IPS DF 6.9 (cell line): ENCODE results near the gene PPP1R13L.

Experiments
- DNase-seq: peaks from one replicate; pipeline ENCODE4 v3.0.0-alpha.2; 2013; ENCODE audit warnings: low read depth, low spot score
- H3K27ac ChIP-seq: one replicate; pipeline ENCODE4 v1.5.1; 2013; ENCODE audit warnings: low read length, control low read depth
- H3K27me3 ChIP-seq: 2 replicates; pipeline ENCODE4 v1.6.1; 2013; ENCODE audit warnings: mild to moderate bottlenecking, low read length; ENCODE audit not compliant: control insufficient read depth, insufficient read depth
- H3K36me3 ChIP-seq: 2 replicates; pipeline ENCODE4 v1.6.1; 2013; ENCODE audit warnings: low read length; ENCODE audit not compliant: control insufficient read depth, insufficient read depth
- H3K4me1 ChIP-seq: 2 replicates; pipeline ENCODE4 v1.6.1; 2013; ENCODE audit warnings: low read length; ENCODE audit not compliant: control insufficient read depth, insufficient read depth
- H3K4me3 ChIP-seq: 2 replicates; pipeline ENCODE4 v1.5.1; 2013; ENCODE audit warnings: mild to moderate bottlenecking, low read length
- H3K9me3 ChIP-seq: 2 replicates; pipeline ENCODE4 v1.6.1; 2013; ENCODE audit warnings: low read length, inconsistent platforms; ENCODE audit not compliant: control insufficient read depth, insufficient read depth
- WGBS: extraction: QIAGEN DNeasy Blood & Tissue Kit; methylation state at CpG from one replicate; pipeline ENCODE4 v1.1.7; 2013; ENCODE audit warnings: mixed read lengths, missing lambda C conversion rate; ENCODE audit not compliant: insufficient read length, insufficient coverage; 5-methylcytosine and 5-hydroxymethylcytosine counted together

The PPP1R13L gene

DNA sequence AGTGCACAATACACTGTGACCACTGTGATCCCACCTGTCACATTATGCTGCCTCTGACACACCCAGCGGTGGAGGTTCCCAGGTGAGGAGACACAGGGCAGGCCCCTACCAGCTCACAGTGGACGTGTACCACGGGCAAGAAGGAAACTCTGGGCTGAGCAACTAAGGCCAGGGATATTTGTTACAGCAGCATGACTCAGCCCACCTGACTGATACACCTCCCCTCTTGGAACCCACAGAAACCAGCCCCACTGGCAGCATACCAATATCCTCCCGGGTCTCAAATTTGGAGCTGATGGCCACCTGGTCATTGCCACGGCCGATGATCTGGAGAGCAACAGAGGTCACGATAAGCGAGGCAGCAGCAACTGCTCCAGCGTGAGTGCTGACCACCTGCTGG lies 49.5 kb downstream of the PPP1R13L start:
- Histone ChIP-seq H3K27ac (no peak overlapping the region), H3K4me3 (no peak overlapping the region), H3K27me3 (no peaks in the 10 kb centered on the region), H3K9me3 (no peaks in the 10 kb centered on the region), H3K36me3 (peaks cover 69% of the 10 kb centered on the region), H3K4me1 (no peaks in the 10 kb centered on the region)
- WGBS, result no CpG with 5 or more reads among the region's 9 CpGs
- no peak for DNase-seq

DNA sequence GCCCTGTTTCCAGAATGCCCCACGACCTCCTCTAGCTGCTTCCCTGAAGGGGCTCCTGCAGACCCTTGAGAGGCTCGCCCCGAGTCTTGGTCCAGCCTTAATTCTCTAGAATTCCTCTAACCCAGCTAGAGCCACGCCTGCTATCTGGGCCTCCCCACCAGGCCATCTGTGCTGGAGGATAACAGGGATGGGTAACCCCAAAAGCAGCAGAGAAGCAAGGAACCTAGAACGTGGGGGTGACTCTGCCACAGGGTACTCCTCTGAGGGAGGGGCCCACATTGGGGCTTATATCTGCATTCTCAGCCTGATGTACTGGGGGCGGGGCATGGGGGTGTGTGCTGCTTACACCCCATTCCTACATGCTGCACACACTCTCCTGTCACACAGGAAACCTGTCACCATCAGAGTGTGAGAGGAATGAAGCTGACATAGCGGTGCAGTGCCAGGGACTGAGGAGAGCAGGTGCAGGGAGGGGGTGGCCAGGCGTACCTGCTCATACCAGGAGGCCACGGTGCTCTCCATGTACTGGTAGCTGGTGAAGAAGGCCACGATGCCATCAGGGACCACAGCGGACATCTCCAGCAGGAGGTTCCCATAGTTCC lies 50.5 kb downstream of the PPP1R13L start:
- Histone ChIP-seq H3K4me3 (no peak overlapping the region), H3K36me3 (peaks cover 72% of the 10 kb centered on the region), H3K27ac (no peak overlapping the region), H3K27me3 (no peaks in the 10 kb centered on the region), H3K4me1 (no peaks in the 10 kb centered on the region), H3K9me3 (no peaks in the 10 kb centered on the region)
- no peak for DNase-seq
- WGBS, result no CpG with 5 or more reads among the region's 11 CpGs

DNA sequence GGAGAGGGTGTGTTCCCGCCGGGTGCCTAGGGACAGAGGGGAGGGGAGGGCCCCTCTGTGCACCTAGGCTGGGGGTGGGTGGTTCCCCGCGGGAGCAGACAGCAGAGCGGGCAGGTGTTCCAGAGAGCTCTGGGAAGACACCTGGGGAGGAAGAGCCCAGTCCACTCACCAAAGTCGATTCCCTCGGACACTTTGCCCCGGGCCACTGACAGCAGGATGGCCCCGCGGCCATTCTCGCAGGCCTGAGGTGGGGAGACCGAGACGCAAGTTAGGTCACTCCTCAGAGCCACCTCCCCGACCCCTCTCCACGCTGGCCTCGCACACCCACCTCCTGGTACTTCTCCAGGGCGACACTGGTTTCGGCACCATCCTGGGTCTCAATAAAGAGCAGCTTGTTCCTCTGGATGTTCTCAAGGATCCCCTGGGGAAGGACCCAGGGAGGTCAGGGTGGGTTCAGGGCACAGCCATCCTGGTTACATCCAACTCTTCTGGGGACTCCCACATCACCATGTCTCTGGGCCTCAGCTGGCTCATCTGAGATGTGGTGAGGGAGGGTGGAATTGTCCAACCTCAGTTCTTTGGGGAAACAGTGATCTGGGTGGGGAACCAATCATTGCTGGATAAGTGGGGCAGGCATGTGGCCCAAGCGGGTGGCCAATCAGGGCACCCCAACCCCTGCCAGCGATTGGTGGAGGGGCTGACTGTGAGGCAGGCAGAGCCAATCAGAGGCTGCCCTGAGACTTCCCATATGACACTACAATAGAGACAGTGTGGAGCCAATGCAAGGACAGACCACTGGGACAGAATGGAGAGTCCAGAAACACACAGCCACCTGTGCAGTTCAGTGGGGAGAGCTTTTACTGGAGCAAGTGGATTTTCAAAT lies 51.7 kb downstream of the PPP1R13L start:
- H3K27me3 ChIP-seq, result no peaks in the 10 kb centered on the region
- H3K4me3 ChIP-seq, result no peak overlapping the region
- WGBS, result no CpG with 5 or more reads among the region's 20 CpGs
- no peaks in the 10 kb centered on the region for H3K4me1 ChIP-seq
- H3K27ac ChIP-seq, result no peak overlapping the region
- H3K9me3 ChIP-seq, result no peaks in the 10 kb centered on the region
- H3K36me3 ChIP-seq, result peaks cover 68% of the 10 kb centered on the region
- DNase-seq, result no peak

DNA sequence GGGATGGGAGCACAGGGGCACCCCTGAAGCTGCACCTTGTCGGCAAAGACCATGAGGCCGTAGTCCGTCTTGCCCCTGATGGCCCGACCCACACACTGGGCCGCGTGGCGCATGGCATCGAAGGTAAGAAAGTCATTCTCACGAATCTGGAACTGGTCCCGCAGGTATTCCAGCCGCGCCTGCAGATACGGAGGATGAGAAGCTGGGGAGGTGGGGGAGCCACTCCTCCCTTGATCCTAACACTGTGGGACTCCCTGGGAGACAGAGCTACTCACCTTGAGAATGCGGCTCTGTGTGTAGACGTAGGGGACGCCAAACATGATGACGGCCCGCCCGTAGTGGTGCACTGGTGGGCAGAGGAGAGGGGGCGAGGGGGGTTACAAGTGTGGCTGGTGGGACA lies 52.4 kb downstream of the PPP1R13L start:
- Histone ChIP-seq H3K27me3 (no peaks in the 10 kb centered on the region), H3K36me3 (peaks cover 65% of the 10 kb centered on the region), H3K4me1 (no peaks in the 10 kb centered on the region), H3K9me3 (no peaks in the 10 kb centered on the region), H3K4me3 (no peak overlapping the region), H3K27ac (no peak overlapping the region)
- WGBS, result no CpG with 5 or more reads among the region's 20 CpGs
- DNase-seq, result no peak

DNA sequence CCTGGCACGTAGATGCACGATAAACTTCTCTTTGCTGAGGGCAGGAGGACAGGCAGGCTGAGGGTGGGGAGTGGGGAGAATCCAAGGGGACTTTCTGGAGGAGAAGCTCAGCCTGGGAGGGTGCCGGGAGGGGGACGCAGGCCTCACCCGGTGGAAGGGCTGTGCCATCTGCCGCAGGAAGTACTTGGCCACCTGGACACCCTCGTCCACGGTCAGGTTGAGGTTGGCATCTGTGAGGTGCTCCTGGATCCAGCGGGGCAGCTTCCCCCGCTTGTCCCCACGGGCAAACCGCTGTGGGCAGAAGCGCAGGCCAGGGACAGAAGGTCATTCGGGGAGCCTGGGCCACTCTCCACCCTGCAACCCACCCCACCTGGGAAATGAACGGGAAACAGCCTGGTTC lies 52.8 kb downstream of the PPP1R13L start:
- H3K27ac ChIP-seq, result no peak overlapping the region
- H3K4me1 ChIP-seq, result no peaks in the 10 kb centered on the region

DNA sequence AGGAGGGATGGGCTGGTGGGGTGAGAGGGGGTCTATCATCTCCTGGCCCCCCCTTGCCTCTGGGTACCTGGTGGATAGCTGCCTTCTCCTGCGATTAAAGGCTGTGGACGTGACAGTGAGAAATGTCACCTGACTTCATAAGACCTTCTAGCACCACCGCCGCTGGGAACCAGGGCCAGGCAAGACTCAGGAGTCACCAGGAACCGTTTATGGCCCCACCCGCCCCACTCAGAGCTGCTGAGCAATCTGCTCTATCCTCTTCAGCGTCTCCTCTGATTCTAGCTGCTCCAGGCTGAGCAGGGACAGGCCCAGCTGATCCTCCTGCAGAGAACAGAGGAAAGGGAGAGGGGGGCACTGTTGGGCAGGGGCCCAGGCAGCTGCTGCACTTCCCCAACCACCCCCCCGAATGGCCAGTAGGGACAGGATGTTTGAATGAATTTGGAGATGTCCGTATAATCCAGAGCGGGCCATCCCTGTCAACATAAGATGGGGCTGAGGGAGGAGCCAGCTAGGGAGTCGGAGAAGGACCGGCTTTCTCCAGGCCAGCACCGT lies 53.4 kb downstream of the PPP1R13L start:
- Histone ChIP-seq H3K27me3 (no peaks in the 10 kb centered on the region), H3K27ac (no peak overlapping the region), H3K36me3 (peaks cover 55% of the 10 kb centered on the region), H3K9me3 (no peaks in the 10 kb centered on the region), H3K4me1 (no peaks in the 10 kb centered on the region; the same call in 1 of the 2 replicates), H3K4me3 (no peak overlapping the region)
- no CpG with 5 or more reads among the region's 13 CpGs for WGBS
- DNase-seq, result no peak

More for the DNA sequence above, 52.8 kb downstream of the PPP1R13L start:
- no CpG with 5 or more reads among the region's 15 CpGs for WGBS
- Histone ChIP-seq H3K36me3 (peaks cover 61% of the 10 kb centered on the region), H3K9me3 (no peaks in the 10 kb centered on the region), H3K27me3 (no peaks in the 10 kb centered on the region), H3K4me3 (no peak overlapping the region)
- DNase-seq, result no peak

DNA sequence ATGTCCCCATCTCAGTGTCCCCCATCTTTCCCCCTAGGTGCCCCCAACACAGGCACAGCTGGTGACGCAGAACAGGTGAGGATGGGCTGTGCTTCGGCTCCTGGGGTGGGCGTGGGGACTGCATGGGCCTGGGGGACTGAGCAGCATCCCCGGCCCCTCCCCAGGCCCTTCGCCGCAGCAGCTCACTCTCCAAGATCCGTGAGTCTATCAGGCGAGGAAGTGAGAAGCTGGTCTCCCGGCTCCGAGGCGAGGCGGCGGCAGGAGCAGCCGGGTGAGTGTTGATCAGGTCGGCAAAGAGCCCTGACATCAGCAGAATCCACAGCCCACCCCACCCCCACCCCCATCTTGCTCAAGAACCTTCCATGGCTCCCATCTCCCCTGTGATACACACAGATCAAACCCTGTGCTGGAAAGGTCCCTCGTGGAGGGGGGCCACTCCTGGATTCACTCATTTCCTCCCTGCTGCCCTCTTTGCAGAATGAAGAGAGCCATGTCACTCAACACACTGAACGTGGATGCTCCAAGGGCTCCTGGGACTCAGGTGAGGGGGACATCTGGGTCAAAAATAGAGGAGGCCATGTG lies 54.3 kb downstream of the PPP1R13L start:
- no peak for DNase-seq
- no CpG with 5 or more reads among the region's 17 CpGs for WGBS

DNA sequence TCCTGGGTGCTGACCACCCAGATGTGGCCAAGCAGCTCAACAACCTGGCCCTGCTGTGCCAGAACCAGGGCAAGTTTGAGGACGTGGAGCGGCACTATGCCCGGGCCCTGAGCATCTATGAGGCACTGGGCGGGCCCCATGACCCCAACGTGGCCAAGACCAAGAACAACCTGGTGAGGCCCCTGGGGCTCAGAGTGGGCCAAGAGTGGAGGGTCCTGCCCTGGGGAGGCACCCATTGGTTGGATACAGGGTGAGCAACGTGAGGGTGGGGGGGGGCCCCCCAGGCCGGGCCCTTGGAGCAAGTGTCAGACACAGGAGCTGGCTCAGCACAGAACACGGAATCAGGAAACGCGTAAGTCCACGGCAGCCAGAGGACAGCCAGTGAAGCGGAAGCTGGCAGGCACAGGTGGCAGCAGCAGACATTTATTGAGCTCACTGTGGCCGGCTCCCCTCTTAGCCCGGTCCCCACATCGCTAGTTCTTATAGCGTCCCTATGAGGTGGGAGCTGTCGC lies 55.4 kb downstream of the PPP1R13L start:
- Histone ChIP-seq H3K4me1 (peaks cover 2% of the 10 kb centered on the region; the same call in 1 of the 2 replicates), H3K36me3 (peaks cover 40% of the 10 kb centered on the region), H3K9me3 (no peaks in the 10 kb centered on the region), H3K27ac (no peak overlapping the region), H3K4me3 (no peak overlapping the region), H3K27me3 (no peaks in the 10 kb centered on the region)
- no CpG with 5 or more reads among the region's 17 CpGs for WGBS
- DNase-seq, result no peak

More for the DNA sequence above, 54.3 kb downstream of the PPP1R13L start:
- H3K27ac ChIP-seq, result no peak overlapping the region
- peaks cover 2% of the 10 kb centered on the region; the same call in 1 of the 2 replicates for H3K4me1 ChIP-seq
- H3K27me3 ChIP-seq, result no peaks in the 10 kb centered on the region
- H3K9me3 ChIP-seq, result no peaks in the 10 kb centered on the region
- no peak overlapping the region for H3K4me3 ChIP-seq
- H3K36me3 ChIP-seq, result peaks cover 48% of the 10 kb centered on the region

DNA sequence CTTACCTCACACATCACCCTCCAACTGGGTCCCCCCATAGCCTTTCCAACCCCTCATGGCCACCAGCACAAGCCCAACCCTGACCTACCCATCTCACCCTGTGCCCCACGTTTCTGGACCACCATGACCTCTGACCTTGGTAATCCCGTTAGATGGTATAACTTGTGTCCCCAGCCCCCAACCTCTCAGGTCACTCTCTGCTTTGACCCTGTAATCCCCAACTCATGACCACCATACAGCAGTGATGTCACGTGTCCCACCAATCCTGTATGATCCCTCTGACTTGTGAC lies 55.8 kb downstream of the PPP1R13L start:
- H3K27me3 ChIP-seq, result no peaks in the 10 kb centered on the region
- DNase-seq, result no peak
- no peak overlapping the region for H3K27ac ChIP-seq
- peaks cover 38% of the 10 kb centered on the region for H3K36me3 ChIP-seq
- H3K4me1 ChIP-seq, result peaks cover 2% of the 10 kb centered on the region; the same call in 1 of the 2 replicates
- H3K4me3 ChIP-seq, result no peak overlapping the region
- no peaks in the 10 kb centered on the region for H3K9me3 ChIP-seq
- WGBS, result no CpG with 5 or more reads among the region's 3 CpGs

DNA sequence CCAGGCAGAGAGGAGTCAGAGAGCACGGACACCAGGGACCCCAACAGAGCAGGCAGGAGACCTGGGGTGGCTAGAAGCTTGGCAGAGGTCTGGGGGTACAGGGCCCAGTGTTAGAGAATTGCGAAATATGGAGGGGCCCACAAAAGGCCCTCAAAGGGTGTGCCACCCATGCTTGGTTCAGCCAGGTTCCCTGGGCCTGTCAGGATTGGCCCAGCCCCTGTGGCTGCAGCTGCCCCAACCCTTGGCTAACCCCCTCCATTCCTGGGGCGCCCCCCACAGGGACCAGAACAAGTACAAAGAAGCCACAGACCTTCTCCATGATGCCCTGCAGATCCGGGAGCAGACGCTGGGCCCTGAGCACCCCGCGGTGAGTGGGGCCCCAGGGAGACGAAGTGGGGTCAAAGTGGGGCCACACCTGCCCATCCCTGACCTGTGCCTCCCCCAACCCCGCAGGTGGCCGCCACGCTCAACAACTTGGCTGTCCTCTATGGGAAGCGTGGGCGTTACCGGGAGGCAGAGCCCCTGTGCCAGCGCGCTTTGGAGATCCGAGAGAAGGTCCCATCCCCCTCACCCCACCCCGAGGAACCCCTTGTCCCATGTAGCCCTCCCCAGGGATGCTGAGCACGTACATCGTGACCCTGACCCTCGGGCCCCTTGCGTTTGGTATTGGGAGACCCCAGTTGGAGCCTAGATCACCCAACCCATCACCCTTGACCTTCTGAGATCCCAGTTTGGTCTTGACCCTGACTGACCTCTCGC lies 56.3 kb downstream of the PPP1R13L start:
- DNase-seq, result no peak
- peaks cover 2% of the 10 kb centered on the region; the same call in 1 of the 2 replicates for H3K4me1 ChIP-seq
- no CpG with 5 or more reads among the region's 23 CpGs for WGBS
- peaks cover 35% of the 10 kb centered on the region for H3K36me3 ChIP-seq
- no peak overlapping the region for H3K4me3 ChIP-seq
- no peaks in the 10 kb centered on the region for H3K9me3 ChIP-seq
- no peaks in the 10 kb centered on the region for H3K27me3 ChIP-seq
- no peak overlapping the region for H3K27ac ChIP-seq
